ENCODE data around the gene SMYD3.
A peak's percentile ranks its signal among the peaks of the same experiment; 100 is the strongest.

The SMYD3 gene

GRCh38 chr1:246513619-246514343 is 6.7 kb upstream of the SMYD3 start:
- DNase-seq = no peak

GRCh38 chr1:246513041-246513440 is 6.0 kb upstream of the SMYD3 start:
- DNase-seq = no peak

- no peak for DNase-seq
These were observed 5.6 kb upstream of the SMYD3 start for GRCh38 chr1:246512635-246513034.

- DNase-seq = no peak
These were observed 5.2 kb upstream of the SMYD3 start for GRCh38 chr1:246512230-246512629.

- no peak for DNase-seq
These were observed 4.1 kb upstream of the SMYD3 start for GRCh38 chr1:246511203-246511602.

GRCh38 chr1:246510147-246511030 is 3.3 kb upstream of the SMYD3 start:
- DNase-seq = no peak

- DNase-seq = no peak
These were observed 2.0 kb upstream of the SMYD3 start for GRCh38 chr1:246508897-246509688.

GRCh38 chr1:246506367-246506673 is 759 bp downstream of the SMYD3 start:
- DNase-seq = no peak

- DNase-seq = no peak
These were observed 3.7 kb downstream of the SMYD3 start for GRCh38 chr1:246503341-246503740.

- DNase-seq = peak; percentile 72
These were observed 9.7 kb downstream of the SMYD3 start for GRCh38 chr1:246497331-246497915.

GRCh38 chr1:246492611-246493245 is 14.4 kb downstream of the SMYD3 start:
- peak; percentile 74 for DNase-seq

- no peak for DNase-seq
These were observed 15.5 kb downstream of the SMYD3 start for GRCh38 chr1:246491551-246492053.

- no peak for DNase-seq
These were observed 18.4 kb downstream of the SMYD3 start for GRCh38 chr1:246488674-246489073.

GRCh38 chr1:246483569-246483933 is 23.5 kb downstream of the SMYD3 start:
- no peak for DNase-seq

GRCh38 chr1:246482805-246483568 is 24.1 kb downstream of the SMYD3 start:
- peak; percentile 83 for DNase-seq

GRCh38 chr1:246479061-246479460 is 28.0 kb downstream of the SMYD3 start:
- DNase-seq = no peak

GRCh38 chr1:246477634-246478033 is 29.4 kb downstream of the SMYD3 start:
- no peak for DNase-seq

- DNase-seq = no peak
These were observed 30.3 kb downstream of the SMYD3 start for GRCh38 chr1:246476771-246477170.

GRCh38 chr1:246471688-246472087 is 35.4 kb downstream of the SMYD3 start:
- DNase-seq = no peak

- no peak for DNase-seq
These were observed 36.5 kb downstream of the SMYD3 start for GRCh38 chr1:246470585-246470984.

GRCh38 chr1:246462986-246463385 is 44.1 kb downstream of the SMYD3 start:
- DNase-seq = no peak

- peak; percentile 77 for DNase-seq
These were observed 46.7 kb downstream of the SMYD3 start for GRCh38 chr1:246460406-246460805.

All from DMS79 treated with DMSO at 0.1 percent for 48 hours (cell line).